NOMO-1 treated with DMSO at 0.1 percent for 48 hours (cell line): ENCODE data around the gene SYNGR2.
"Not testable (repeated sequence)": the region's sequence is repeated elsewhere in the genome, so short reads cannot be mapped to it uniquely, and the experiment has no call there.

Source experiments
- DNase-seq: peaks from one replicate; lab custom pipeline; 2025; ENCODE audit not compliant: unreplicated experiment; lab: John Stamatoyannopoulos, UW

Gene SYNGR2

DNA sequence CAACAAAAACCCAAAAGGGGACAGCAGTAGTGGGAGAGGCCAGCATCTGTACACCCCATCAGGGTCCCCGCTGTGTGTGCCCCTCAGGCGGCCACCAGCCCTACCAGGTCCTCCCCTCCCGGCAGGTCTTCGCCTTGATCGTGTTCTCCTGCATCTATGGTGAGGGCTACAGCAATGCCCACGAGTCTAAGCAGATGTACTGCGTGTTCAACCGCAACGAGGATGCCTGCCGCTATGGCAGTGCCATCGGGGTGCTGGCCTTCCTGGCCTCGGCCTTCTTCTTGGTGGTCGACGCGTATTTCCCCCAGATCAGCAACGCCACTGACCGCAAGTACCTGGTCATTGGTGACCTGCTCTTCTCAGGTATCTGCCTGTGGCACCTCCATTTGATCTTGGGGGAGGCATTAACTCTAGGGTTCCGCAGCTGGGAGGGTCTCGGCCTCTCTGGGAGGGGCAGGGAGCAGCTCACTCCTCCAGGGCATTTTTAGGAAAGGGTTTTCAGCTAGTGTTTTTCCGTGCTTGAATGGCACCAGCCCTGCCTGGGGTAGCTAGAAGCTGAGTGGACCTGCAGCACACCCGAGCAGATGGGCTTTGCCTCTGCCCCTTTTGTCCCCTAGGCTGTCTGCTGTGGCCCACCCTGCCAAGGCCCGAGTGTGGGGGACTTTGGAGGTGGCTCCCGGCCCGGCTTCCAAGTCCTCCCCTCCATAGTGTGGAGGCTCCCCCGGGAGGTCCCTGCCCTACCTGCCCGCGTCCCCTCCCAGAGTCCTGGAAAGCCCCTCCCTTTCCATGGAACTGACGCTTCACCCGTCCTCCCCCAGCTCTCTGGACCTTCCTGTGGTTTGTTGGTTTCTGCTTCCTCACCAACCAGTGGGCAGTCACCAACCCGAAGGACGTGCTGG lies 2.6 kb downstream of the SYNGR2 start:
- no peak for DNase-seq

DNA sequence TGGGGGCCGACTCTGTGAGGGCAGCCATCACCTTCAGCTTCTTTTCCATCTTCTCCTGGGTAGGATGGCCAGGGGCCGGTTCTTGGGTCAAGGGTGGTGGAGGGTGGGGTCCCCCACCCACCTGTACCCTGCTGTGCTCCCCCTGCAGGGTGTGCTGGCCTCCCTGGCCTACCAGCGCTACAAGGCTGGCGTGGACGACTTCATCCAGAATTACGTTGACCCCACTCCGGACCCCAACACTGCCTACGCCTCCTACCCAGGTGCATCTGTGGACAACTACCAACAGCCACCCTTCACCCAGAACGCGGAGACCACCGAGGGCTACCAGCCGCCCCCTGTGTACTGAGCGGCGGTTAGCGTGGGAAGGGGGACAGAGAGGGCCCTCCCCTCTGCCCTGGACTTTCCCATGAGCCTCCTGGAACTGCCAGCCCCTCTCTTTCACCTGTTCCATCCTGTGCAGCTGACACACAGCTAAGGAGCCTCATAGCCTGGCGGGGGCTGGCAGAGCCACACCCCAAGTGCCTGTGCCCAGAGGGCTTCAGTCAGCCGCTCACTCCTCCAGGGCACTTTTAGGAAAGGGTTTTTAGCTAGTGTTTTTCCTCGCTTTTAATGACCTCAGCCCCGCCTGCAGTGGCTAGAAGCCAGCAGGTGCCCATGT lies 3.3 kb downstream of the SYNGR2 start:
- not testable (repeated sequence) for DNase-seq

- no peak for DNase-seq
These were observed 4.1 kb downstream of the SYNGR2 start for GRCh38 chr17:78172249-78173051.

DNA sequence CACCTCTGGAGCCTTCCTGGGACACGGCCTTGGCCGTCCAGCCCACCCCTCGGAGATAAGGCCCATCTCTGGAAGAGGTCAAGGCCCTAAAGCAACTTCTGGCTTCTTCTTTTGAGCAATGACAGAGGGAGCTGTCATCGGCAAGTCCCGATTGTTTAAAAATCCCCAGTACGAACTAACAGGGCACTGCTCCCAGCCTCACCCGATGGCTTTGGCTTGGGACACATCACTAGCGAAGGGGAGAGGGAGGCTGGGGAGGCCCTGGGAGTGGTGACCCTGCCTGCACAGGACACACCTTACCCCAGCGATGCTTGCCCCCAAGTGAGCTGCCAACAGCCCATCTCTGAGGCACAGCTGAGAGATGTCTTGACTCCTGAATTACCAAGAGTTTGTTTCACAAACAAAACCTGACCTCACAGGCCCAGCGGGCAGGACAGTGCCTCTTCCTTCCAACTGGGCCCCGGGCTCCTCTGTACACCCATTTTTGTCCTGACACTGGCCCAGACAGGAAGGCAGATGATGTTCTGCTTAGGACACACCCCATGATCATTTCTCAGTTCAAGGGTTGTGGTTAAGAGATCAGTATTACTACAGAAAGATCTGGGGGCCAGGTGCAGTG lies 4.8 kb downstream of the SYNGR2 start:
- DNase-seq, result no peak

DNA sequence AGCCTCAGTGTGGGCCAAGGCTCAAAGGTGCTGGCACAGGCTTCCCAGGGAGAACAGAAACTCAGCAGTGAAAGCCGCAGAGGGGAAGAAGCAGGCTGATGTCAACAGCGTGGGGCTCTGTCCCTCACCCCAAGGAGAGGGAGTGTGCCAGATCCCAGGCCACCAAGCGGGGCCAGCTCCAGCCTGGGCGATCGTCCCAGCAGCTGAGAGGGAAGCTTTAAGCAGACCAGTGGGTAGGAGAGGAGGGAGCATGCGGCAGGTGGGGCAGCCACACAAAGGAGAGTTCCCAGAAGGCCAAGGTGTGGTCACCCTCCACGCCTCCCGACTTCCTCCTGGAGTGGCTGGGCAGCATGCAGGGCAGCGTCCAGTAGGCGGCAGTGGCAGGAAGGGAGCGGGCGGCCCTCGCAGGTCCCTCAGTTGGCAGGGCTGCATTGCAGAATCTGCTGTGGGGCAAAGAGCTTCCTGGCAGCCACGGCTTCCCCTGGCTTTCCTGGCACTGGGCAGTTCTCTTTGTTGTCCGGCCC lies 6.0 kb downstream of the SYNGR2 start:
- DNase-seq, result peak; percentile 78

GRCh38 chr17:78174870-78175642 lies 6.7 kb downstream of the SYNGR2 start:
- no peak for DNase-seq

DNA sequence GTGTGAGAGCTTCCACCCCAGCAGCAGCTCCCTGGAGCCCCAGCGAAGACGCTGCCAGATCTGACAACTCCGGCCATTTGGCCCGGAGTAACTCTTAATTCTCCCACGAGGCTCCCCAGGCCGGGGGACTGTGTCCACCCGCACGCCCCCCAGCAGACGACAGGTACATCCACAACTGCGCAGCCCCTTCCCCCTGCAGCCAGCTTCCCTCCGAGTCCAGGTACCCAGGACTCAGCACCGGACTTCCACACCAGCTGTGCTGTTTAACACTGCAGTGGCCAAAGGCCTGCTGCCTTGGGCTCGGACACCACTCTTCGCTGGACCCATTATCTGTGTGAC lies 7.2 kb downstream of the SYNGR2 start:
- DNase-seq, result no peak

DNA sequence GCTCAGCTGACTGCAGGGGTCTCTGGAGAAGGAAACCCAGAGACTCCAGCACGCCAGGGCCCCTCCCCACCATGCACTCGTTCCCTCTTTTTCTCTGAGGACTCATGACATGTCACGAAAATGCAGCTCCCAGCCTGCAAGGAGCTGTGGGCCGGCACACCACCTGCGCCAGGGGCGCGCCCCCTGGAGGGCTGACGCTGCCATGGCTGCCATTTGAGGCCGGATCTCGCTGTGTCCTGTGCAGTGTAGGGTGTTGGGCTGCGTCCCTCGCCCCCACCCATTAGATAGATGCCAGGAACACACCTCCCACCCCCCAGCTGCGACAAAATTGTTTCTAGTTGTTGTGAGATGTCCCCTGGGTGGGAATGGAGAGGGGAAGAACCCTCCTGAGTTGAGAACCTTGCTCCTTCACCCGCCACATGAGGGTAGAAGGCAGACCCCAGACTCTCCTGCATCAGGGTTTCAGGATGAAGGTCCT lies 8.2 kb downstream of the SYNGR2 start:
- peak; percentile 18 for DNase-seq

GRCh38 chr17:78179372-78179771 lies 11.0 kb downstream of the SYNGR2 start:
- no peak for DNase-seq

DNA sequence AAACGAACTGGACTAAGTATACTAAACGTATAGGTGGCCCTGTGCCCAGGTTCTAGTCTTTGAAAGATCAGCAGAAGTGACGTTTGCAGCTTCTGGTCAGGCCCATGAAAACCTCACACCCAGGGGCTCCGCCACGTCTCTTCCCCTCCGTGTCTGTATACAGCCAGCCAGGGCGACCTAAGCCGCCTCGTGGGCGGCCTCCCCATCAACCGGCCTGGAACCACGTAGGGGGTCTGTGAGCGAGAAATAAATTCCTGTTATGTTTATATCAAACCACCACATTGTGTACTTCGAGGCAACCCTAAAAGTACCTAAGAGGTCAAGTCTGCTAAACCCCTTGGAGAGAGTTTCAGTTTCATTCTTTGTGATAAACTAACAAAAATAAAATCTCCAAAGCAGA lies 11.7 kb downstream of the SYNGR2 start:
- no peak for DNase-seq

GRCh38 chr17:78180508-78180907 lies 12.1 kb downstream of the SYNGR2 start:
- DNase-seq, result no peak

- no peak for DNase-seq
These were observed 14.1 kb downstream of the SYNGR2 start for GRCh38 chr17:78182504-78182903.

DNA sequence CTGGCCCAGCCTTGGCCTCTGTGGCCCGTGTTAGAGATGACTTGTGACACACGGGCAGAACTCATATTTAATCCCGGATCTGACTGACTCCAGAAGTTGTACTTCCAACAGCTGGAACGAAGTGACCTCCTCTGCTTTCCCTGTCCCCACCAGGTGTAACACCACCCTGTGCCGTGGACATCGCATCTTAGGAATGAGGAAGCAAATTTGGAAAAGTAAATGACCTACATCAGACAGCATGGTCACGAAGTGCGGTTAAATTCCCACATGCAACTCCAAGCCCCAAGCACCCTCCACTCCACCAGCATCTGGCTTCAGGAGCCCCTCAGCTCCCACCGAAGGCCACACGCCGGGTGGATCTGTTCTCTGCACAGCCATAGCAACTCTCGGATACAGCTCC lies 15.5 kb downstream of the SYNGR2 start:
- DNase-seq, result no peak

- DNase-seq, result no peak
These were observed 16.0 kb downstream of the SYNGR2 start for GRCh38 chr17:78184351-78184750.

GRCh38 chr17:78184868-78185267 lies 16.5 kb downstream of the SYNGR2 start:
- no peak for DNase-seq

GRCh38 chr17:78185981-78186691 lies 17.8 kb downstream of the SYNGR2 start:
- DNase-seq, result peak; percentile 26

DNA sequence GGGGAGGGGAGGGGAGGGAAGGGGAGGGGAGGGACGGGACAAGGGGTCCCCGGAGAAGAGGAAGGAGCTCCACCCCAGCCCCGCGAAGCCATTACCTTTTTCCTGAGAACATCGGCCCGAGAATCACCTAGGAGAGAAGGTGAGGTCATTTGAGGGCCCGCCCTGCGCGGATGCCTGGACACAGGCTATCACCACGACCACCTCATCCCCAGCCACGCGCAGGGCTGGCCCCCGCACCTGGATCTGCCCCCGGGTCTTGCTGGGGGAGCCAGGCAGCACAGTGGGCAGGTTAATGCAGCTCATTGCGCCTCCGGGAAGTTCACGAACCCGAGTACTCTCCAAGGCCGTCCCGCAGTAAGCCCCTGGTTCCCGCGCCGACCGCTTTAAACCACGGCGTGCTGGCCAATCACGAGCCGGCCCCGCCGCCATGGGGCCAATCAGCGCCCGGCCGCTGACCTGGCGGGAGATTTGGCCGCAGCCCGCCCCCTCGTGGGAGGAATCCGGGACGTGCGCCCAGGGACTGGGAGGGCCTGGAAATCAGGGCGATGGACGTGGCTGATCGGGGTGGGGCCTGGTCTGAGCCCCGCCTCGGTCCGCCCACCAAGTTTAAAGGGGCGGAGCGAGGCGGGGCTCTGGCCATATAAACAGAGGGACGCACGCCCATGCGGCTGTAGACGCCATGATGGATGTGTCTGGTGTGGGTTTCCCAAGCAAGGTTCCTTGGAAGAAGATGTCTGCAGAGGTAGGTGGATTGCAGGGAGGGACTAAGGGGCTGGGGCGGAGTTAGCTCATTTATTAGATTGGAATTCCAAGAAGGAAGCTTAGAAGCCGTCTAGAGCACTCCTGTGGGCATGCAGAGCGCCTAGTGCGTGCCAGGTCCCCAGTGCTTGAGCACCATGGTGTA lies 18.6 kb downstream of the SYNGR2 start, which contains the start of the genes AFMID and TK1:
TSS of gene AFMID (plus strand) at position 671 of the 904 bp plus-strand sequence. CDS start at position 680, 9 bp downstream.
TSS of gene TK1 (minus strand) at position 361 of the 904 bp plus-strand sequence. CDS start at position 303, 58 bp downstream.
- DNase-seq, result peak; percentile 96

DNA sequence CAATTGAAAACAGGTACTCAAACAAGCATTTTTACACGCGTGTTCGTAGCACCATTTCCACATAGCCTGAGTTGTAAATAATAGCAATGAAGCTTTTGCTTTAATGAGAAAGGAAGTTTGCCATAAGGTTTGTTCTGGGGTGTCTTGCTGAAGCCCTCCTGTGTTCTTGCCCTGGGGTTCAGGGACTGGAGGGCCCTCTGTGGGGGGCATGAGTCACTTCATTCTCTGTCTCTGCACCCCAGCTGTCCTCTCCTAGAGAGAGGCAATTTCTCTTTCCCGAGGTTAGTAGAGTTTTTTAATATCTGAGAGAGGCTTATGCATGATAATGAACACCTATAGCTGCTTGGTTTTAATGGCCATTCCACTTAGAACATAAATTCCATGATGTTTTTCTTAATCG lies 28.3 kb downstream of the SYNGR2 start:
- no peak for DNase-seq
